NCI-H460 (cell line): ENCODE results near the gene KATNIP. TPM values are rescaled to one million over a fixed set of nuclear protein-coding genes. Genes with fewer than 3 reads are reported as not detected.

Source experiments
- DNase-seq: peaks from one replicate; pipeline ENCODE4 v3.0.0-alpha.2; 2016; ENCODE audit warnings: low read depth; ENCODE audit errors: extremely low read depth
- total RNA-seq: library from RNA; depleted of rRNA; stranded (reverse); fragments of >200 nt; shearing (Covaris generic); gene quantifications from 2 replicates; pipeline ENCODE4 v1.2.3, GENCODE V29; 2014; rRNA removed

Gene KATNIP
- total RNA-seq, 1 experiment from 2014 or later, result 14.3 TPM

- DNase-seq, result no peak
Observed at GRCh38 chr16:27576729-27577128, 26.8 kb downstream of the KATNIP start.

GRCh38 chr16:27579087-27579980 lies 29.4 kb downstream of the KATNIP start:
- DNase-seq, result no peak

GRCh38 chr16:27582883-27583282 lies 32.9 kb downstream of the KATNIP start:
- DNase-seq, result no peak

- DNase-seq, result no peak
Observed at GRCh38 chr16:27583634-27584033, 33.7 kb downstream of the KATNIP start.

GRCh38 chr16:27585200-27585599 lies 35.3 kb downstream of the KATNIP start:
- no peak for DNase-seq

- DNase-seq, result no peak
Observed at GRCh38 chr16:27586711-27587110, 36.8 kb downstream of the KATNIP start.

- no peak for DNase-seq
Observed at GRCh38 chr16:27588057-27588456, 38.1 kb downstream of the KATNIP start.

- DNase-seq, result no peak
Observed at GRCh38 chr16:27591837-27592236, 41.9 kb downstream of the KATNIP start.

GRCh38 chr16:27595475-27595874 lies 45.5 kb downstream of the KATNIP start:
- no peak for DNase-seq

GRCh38 chr16:27595993-27596392 lies 46.0 kb downstream of the KATNIP start:
- DNase-seq, result no peak

GRCh38 chr16:27596411-27596810 lies 46.5 kb downstream of the KATNIP start:
- no peak for DNase-seq

GRCh38 chr16:27597361-27597760 lies 47.4 kb downstream of the KATNIP start:
- DNase-seq, result no peak

- DNase-seq, result no peak
Observed at GRCh38 chr16:27598220-27598619, 48.3 kb downstream of the KATNIP start.

GRCh38 chr16:27598931-27599565 lies 49.1 kb downstream of the KATNIP start:
- DNase-seq, result no peak

- DNase-seq, result no peak
Observed at GRCh38 chr16:27599606-27600005, 49.7 kb downstream of the KATNIP start.

Other genes with a start within 250 kb of the KATNIP start
- 4.9 and 5.1 TPM in 2 replicates for gene IL4R, start 236.2 kb upstream of the KATNIP start, total RNA-seq
- gene IL21R, start 148.0 kb upstream of the KATNIP start, total RNA-seq, result 0.10 TPM in 1 of 2 replicates, not detected in the other
- gene GTF3C1, start 231 bp upstream of the KATNIP start, total RNA-seq, result 65.1 and 65.6 TPM in 2 replicates